Stimulated activated CD4-positive, alpha-beta T cell treated with anti-CD3 and anti-CD28 coated beads, Interleukin-1b, Interleukin-23, amount 100 ng/mL, for 48 hours (primary cell): ENCODE data around the gene SPTB.

Experiments used
- DNase-seq: peaks from one replicate; pipeline ENCODE4 v3.0.0-alpha.2; 2020

Gene SPTB

GRCh38 chr14:64784006-64784405 is 95.7 kb downstream of the SPTB start:
- DNase-seq = no peak

GRCh38 chr14:64782196-64782595 is 97.5 kb downstream of the SPTB start:
- DNase-seq = no peak

GRCh38 chr14:64779472-64779871 is 100.2 kb downstream of the SPTB start:
- no peak for DNase-seq

- no peak for DNase-seq
Observed at GRCh38 chr14:64778104-64778754, 101.5 kb downstream of the SPTB start.

- DNase-seq = no peak
Observed at GRCh38 chr14:64777461-64777860, 102.2 kb downstream of the SPTB start.

GRCh38 chr14:64775081-64775777 is 104.5 kb downstream of the SPTB start:
- DNase-seq = no peak

- no peak for DNase-seq
Observed at GRCh38 chr14:64774272-64774671, 105.4 kb downstream of the SPTB start.

- no peak for DNase-seq
Observed at GRCh38 chr14:64773577-64773976, 106.1 kb downstream of the SPTB start.

GRCh38 chr14:64773046-64773445 is 106.7 kb downstream of the SPTB start:
- DNase-seq = no peak

GRCh38 chr14:64772397-64772950 is 107.2 kb downstream of the SPTB start:
- DNase-seq = no peak

GRCh38 chr14:64771161-64771560 is 108.5 kb downstream of the SPTB start:
- no peak for DNase-seq

GRCh38 chr14:64770751-64771150 is 109.0 kb downstream of the SPTB start:
- DNase-seq = no peak

GRCh38 chr14:64769096-64770020 is 110.3 kb downstream of the SPTB start:
- no peak for DNase-seq

- no peak for DNase-seq
Observed at GRCh38 chr14:64768401-64769095, 111.2 kb downstream of the SPTB start.

GRCh38 chr14:64767215-64767964 is 112.3 kb downstream of the SPTB start:
- DNase-seq = no peak

- DNase-seq = no peak
Observed at GRCh38 chr14:64766430-64767151, 113.1 kb downstream of the SPTB start.

- DNase-seq = no peak
Observed at GRCh38 chr14:64765740-64766302, 113.9 kb downstream of the SPTB start.

GRCh38 chr14:64764641-64765520 is 114.8 kb downstream of the SPTB start:
- peak; percentile 71 for DNase-seq

GRCh38 chr14:64763801-64764621 is 115.7 kb downstream of the SPTB start:
- DNase-seq = no peak
